Measurements from ENCODE around the gene MCUB. TPM values are rescaled to one million over a fixed set of nuclear protein-coding genes. Genes with fewer than 3 reads are reported as not detected.

MCUB gene
- total and polyA plus RNA-seq, 2 of the 13 experiments (the other 11 are each of a cell fraction or from before 2014, with no cell fraction given), result 0.95 to 2.2 TPM

DNA sequence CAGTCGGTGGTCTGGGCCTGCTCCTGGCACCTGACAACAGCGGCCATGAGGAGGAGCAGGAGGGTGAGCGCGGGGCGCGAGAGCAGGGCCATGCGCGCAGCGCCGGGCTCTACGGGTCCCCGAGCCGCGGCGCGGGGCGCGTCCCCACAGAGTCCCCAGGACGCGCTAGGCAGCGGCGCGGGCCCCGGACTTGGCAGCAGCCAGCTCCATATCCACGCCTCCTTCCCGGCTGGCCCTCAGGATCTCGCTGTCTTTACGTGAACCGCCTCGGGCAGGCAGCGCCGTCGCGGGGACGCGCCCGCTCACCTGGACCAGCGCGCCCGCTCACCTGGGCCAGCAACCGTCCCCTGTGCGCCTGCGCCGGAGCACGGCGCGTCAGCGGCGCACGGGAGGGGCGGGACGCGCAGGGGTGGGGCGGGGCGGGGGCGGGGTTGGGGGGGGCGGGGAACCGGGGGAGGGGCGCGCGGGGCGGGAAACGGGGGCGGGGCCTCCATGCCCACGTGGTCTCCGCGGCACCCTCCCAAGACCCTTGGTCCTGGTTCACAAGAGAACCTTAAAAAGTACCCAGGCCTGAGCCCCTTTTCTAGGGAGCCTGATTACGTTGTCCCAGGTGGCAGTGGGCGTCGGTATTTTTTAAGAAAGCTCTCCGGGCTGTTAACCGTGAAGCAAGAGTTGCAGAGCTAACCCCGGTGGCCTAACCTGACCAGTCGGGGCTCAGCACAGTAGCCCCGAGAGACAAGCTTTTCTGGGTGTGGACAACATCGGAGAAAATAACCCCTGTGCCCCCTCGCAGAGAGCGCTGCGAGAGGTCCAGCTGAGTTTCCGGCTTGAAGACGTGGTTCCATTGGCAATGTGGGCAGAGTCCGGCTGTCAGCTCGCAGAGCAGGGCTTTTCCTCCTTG, 169.9 kb downstream of the MCUB start, which contains the start of gene PLA2G12A (continued):
- TF ChIP-seq NCOR1 (IDR thresholded peaks at IDR 0.05; ENCODE audit: borderline replicate concordance, low read length) (no peak), KLF6 (CRISPR knock-in tag; IDR thresholded peaks at IDR 0.05) (peak; percentile 75), JUNB (CRISPR knock-in tag; IDR thresholded peaks at IDR 0.05; ENCODE audit: borderline replicate concordance) (no peak), RBFOX2 (IDR thresholded peaks at IDR 0.05; ENCODE audit: low read depth, low read length) (peak; percentile 76), FOXK1 (CRISPR knock-in tag; IDR thresholded peaks at IDR 0.05; ENCODE audit: borderline replicate concordance, low read depth) (no peak; the same call in 1 of the 2 replicates), ETV6 (CRISPR knock-in tag; conservative IDR thresholded peaks at IDR 0.05) (no peak), ZSCAN12 (CRISPR knock-in tag; IDR thresholded peaks at IDR 0.05) (no peak), RARG (CRISPR knock-in tag; IDR thresholded peaks at IDR 0.05; ENCODE audit: low read depth) (no peak), ZNF101 (CRISPR knock-in tag; IDR thresholded peaks at IDR 0.05; ENCODE audit: borderline replicate concordance, low read depth) (no peak), FOXC1 (CRISPR knock-in tag; IDR thresholded peaks at IDR 0.05; ENCODE audit: borderline replicate concordance) (peak; percentile 64; the same call in 1 of the 2 replicates), NFATC3 (CRISPR knock-in tag; IDR thresholded peaks at IDR 0.05) (no peak), SNAPC2 (CRISPR knock-in tag; IDR thresholded peaks at IDR 0.05) (no peak), ZBTB7B (CRISPR knock-in tag; IDR thresholded peaks at IDR 0.05) (no peak)
- TF ChIP-seq, protein P1, sequence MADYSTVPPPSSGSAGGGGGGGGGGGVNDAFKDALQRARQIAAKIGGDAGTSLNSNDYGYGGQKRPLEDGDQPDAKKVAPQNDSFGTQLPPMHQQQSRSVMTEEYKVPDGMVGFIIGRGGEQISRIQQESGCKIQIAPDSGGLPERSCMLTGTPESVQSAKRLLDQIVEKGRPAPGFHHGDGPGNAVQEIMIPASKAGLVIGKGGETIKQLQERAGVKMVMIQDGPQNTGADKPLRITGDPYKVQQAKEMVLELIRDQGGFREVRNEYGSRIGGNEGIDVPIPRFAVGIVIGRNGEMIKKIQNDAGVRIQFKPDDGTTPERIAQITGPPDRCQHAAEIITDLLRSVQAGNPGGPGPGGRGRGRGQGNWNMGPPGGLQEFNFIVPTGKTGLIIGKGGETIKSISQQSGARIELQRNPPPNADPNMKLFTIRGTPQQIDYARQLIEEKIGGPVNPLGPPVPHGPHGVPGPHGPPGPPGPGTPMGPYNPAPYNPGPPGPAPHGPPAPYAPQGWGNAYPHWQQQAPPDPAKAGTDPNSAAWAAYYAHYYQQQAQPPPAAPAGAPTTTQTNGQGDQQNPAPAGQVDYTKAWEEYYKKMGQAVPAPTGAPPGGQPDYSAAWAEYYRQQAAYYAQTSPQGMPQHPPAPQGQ (CRISPR knock-in tag; IDR thresholded peaks at IDR 0.05; ENCODE audit: borderline replicate concordance), result no peak
- TF ChIP-seq, protein P2, sequence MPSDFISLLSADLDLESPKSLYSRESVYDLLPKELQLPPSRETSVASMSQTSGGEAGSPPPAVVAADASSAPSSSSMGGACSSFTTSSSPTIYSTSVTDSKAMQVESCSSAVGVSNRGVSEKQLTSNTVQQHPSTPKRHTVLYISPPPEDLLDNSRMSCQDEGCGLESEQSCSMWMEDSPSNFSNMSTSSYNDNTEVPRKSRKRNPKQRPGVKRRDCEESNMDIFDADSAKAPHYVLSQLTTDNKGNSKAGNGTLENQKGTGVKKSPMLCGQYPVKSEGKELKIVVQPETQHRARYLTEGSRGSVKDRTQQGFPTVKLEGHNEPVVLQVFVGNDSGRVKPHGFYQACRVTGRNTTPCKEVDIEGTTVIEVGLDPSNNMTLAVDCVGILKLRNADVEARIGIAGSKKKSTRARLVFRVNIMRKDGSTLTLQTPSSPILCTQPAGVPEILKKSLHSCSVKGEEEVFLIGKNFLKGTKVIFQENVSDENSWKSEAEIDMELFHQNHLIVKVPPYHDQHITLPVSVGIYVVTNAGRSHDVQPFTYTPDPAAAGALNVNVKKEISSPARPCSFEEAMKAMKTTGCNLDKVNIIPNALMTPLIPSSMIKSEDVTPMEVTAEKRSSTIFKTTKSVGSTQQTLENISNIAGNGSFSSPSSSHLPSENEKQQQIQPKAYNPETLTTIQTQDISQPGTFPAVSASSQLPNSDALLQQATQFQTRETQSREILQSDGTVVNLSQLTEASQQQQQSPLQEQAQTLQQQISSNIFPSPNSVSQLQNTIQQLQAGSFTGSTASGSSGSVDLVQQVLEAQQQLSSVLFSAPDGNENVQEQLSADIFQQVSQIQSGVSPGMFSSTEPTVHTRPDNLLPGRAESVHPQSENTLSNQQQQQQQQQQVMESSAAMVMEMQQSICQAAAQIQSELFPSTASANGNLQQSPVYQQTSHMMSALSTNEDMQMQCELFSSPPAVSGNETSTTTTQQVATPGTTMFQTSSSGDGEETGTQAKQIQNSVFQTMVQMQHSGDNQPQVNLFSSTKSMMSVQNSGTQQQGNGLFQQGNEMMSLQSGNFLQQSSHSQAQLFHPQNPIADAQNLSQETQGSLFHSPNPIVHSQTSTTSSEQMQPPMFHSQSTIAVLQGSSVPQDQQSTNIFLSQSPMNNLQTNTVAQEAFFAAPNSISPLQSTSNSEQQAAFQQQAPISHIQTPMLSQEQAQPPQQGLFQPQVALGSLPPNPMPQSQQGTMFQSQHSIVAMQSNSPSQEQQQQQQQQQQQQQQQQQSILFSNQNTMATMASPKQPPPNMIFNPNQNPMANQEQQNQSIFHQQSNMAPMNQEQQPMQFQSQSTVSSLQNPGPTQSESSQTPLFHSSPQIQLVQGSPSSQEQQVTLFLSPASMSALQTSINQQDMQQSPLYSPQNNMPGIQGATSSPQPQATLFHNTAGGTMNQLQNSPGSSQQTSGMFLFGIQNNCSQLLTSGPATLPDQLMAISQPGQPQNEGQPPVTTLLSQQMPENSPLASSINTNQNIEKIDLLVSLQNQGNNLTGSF (CRISPR knock-in tag; IDR thresholded peaks at IDR 0.05), result no peak
- TF ChIP-seq, protein P3, sequence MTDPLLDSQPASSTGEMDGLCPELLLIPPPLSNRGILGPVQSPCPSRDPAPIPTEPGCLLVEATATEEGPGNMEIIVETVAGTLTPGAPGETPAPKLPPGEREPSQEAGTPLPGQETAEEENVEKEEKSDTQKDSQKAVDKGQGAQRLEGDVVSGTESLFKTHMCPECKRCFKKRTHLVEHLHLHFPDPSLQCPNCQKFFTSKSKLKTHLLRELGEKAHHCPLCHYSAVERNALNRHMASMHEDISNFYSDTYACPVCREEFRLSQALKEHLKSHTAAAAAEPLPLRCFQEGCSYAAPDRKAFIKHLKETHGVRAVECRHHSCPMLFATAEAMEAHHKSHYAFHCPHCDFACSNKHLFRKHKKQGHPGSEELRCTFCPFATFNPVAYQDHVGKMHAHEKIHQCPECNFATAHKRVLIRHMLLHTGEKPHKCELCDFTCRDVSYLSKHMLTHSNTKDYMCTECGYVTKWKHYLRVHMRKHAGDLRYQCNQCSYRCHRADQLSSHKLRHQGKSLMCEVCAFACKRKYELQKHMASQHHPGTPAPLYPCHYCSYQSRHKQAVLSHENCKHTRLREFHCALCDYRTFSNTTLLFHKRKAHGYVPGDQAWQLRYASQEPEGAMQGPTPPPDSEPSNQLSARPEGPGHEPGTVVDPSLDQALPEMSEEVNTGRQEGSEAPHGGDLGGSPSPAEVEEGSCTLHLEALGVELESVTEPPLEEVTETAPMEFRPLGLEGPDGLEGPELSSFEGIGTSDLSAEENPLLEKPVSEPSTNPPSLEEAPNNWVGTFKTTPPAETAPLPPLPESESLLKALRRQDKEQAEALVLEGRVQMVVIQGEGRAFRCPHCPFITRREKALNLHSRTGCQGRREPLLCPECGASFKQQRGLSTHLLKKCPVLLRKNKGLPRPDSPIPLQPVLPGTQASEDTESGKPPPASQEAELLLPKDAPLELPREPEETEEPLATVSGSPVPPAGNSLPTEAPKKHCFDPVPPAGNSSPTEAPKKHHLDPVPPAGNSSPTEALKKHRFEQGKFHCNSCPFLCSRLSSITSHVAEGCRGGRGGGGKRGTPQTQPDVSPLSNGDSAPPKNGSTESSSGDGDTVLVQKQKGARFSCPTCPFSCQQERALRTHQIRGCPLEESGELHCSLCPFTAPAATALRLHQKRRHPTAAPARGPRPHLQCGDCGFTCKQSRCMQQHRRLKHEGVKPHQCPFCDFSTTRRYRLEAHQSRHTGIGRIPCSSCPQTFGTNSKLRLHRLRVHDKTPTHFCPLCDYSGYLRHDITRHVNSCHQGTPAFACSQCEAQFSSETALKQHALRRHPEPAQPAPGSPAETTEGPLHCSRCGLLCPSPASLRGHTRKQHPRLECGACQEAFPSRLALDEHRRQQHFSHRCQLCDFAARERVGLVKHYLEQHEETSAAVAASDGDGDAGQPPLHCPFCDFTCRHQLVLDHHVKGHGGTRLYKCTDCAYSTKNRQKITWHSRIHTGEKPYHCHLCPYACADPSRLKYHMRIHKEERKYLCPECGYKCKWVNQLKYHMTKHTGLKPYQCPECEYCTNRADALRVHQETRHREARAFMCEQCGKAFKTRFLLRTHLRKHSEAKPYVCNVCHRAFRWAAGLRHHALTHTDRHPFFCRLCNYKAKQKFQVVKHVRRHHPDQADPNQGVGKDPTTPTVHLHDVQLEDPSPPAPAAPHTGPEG (CRISPR knock-in tag; IDR thresholded peaks at IDR 0.05), result peak; percentile 83; the same call in 1 of the 2 replicates
